MM.1S (cell line): Measurements from ENCODE around the gene MOGAT3.

Experiments used
- CTCF ChIP-seq: fragments of 300-600 bp; sonication (generic); IDR thresholded peaks from 2 replicates; pipeline ENCODE4 v1.5.1; 2016; ENCODE audit warnings: antibody characterized with exemption, low read length, mixed read lengths
- EZH2 ChIP-seq: fragments of 300-600 bp; sonication (generic); optimal IDR thresholded peaks from 2 replicates; pipeline ENCODE3; 2017; ENCODE audit warnings: low read depth, mild to moderate bottlenecking, antibody characterized with exemption, low read length, mixed read lengths
- EZH2phosphoT487 ChIP-seq: fragments of 300-600 bp; sonication (generic); IDR thresholded peaks from 2 replicates; pipeline ENCODE4 v1.6.1; 2018; ENCODE audit warnings: antibody characterized with exemption, low read length

GRCh38 chr7:101225650-101226049, 24.8 kb upstream of the MOGAT3 start:
- TF ChIP-seq CTCF = no peak
- no peak for TF ChIP-seq EZH2
- TF ChIP-seq EZH2phosphoT487 = no peak
